GM21515 (cell line): ENCODE measurements around the gene ABCC1.
"Not testable (repeated sequence)": the region's sequence is repeated elsewhere in the genome, so short reads cannot be mapped to it uniquely, and the experiment has no call there.

ENCODE experiments used
- ATAC-seq: cut with Tn5 transposase; IDR thresholded peaks from one replicate; pipeline ENCODE4 v1.9.1; 2021; ENCODE audit not compliant: unreplicated experiment

Gene ABCC1

DNA sequence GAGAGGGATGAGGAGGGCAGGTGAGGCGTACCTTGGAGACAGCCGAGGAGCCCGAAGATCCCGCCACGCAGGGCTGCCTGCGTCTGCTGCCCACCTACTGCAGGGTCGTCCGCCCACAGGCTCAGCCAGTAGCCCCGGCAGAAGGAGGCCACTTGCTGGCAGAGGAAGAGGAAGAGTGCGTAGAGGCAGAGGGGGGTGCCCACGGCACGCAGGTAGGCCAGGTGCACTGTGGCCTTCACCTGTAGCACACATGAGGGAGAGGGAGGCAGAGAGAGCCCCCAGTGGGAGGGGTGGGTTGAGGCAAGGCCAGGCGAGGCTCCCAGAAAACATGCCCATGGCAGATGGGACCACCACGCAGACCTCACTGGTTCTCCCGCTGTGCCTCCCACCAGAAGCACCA lies 220.2 kb downstream of the ABCC1 start:
- ATAC-seq, result no peak

- no peak for ATAC-seq
These were observed 222.0 kb downstream of the ABCC1 start for GRCh38 chr16:16171332-16171919.

- ATAC-seq, result no peak
These were observed 223.6 kb downstream of the ABCC1 start for GRCh38 chr16:16172991-16173390.

DNA sequence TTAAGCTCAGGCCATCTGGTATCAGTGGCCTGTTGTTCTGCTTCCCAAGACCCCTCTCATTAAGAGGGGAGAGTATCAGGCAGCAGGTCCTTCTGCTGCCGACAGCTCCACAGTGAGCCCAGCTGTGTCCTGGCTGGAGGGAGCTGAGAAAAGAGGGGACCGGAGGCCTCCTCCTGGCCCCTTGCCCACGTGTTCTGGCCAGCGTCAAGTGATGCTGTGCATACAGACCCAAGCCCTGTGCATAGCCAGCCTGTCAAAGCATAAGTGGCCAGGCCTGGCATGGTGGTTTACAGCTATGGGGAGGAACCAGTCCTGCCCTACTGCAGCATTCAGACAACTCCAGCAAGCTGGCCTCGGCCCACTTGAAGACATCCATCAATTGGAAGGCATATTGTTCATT lies 225.9 kb downstream of the ABCC1 start:
- ATAC-seq, result no peak

GRCh38 chr16:16176328-16176727 lies 226.9 kb downstream of the ABCC1 start:
- no peak for ATAC-seq

GRCh38 chr16:16178455-16179162 lies 229.2 kb downstream of the ABCC1 start:
- ATAC-seq, result no peak

GRCh38 chr16:16181748-16182147 lies 232.3 kb downstream of the ABCC1 start:
- ATAC-seq, result not testable (repeated sequence)

DNA sequence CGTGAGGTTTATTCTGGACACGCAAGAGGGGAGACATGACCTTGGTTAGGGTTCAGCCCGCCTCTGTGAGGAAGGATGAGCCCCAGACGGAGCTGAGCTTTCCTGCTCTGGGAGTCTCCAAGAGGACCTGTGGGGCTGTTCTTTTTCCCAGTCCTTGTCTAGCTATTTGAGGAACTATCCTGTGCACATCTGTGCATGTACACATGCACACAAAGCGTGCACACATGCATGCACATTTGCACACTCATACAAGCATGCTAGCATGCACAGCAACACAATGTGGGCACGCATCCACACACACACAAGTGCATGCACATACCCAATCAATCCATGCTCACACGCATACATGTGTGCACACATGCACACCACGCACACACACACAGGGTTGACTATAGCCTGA lies 233.5 kb downstream of the ABCC1 start:
- ATAC-seq, result no peak

DNA sequence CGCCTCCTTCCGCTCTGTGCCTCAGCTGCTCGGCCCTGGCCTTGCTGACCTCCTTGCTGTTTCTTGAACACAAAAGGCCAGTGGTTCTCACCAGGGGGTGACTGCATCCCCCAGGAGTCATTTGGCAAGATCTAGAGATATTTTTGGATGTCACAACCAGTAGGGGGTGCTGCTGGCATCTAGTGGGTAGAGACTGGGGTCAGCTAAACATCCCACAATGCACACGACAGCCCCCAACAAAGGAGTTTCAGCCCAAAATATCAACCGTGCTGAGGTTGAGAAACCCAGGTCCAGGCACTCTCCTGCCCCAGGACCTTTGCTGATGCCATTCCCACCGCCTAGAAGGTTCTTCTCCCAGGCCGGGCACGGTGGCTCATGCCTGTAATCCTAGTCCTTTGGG lies 234.1 kb downstream of the ABCC1 start:
- ATAC-seq, result no peak

DNA sequence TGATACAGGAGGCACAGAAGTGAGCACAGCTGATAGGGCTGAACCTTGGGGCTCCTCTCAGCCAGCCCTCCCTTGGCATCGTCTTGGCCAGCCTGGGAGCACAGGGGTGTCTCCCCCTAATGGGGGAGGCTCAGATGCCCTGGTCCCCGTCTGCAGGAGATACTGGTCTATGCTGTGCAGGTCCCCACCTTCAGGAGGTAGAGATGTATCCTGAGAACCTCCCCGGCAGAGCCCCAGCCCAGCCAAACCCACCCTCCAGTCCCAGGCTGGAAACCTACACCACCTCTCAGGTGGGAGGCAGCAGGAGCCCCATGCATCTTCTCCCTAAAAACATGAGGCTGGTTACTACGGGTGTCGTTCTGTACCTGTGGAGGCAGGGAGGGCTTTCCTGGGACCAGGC lies 235.2 kb downstream of the ABCC1 start:
- ATAC-seq, result no peak

GRCh38 chr16:16185095-16185494 lies 235.7 kb downstream of the ABCC1 start:
- no peak for ATAC-seq

DNA sequence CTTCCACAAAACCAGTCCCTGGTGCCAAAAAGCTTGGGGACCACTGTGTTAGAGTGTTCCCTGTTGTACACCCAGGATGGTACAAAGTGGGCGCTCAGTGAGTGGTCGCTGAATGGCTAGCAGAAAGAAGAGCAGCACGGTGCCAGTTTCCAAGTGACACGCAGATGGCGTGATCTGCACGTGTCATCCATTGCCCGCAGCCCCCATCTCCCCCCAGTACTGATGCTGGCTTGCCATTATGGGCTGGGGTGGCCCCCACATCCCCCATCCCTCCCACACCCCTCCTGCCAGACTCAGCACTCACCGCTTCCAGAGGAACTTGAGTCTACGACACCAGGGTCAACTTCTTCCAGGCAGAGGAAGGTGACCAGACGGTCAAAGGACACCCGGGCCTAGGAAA lies 237.4 kb downstream of the ABCC1 start:
- ATAC-seq, result no peak

DNA sequence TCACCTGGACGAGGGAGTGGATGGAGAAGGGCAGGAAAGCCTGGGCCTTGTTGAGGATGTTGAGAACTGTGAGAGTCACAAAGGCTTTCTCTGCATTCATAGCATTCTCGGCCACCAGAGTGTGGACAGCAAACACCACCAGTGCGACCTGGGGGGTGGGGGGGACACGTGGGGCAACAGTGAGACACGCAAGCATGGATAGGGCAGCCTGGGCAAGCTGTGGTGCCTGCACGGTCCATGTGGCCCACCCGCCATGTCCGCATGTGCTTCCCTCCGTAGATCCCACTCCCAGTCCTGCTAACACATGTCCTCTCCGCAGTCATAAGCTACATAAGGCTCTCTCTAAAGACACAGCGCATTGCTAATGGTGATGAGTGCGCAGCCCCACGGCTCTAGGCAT lies 239.4 kb downstream of the ABCC1 start:
- ATAC-seq, result no peak

DNA sequence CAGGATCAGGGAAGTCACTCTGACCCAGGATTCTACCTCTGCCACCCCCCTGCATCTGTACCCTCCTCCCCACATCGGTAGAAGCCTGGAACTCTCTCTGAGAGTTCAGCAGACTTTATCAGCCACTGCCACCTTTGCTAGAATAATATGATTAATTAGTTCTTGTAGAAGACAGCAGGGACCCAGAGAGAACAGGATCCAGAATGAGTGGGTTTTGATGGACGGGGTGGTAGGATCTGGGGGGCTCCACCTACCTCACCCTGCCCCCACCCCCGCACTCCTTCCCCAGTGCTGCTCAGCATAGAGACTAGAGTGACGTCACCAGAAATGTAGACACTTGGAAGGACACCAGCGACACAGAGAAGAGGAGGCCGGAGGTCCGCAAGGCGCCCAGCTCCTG lies 240.4 kb downstream of the ABCC1 start:
- no peak for ATAC-seq

- no peak for ATAC-seq
These were observed 241.1 kb downstream of the ABCC1 start for GRCh38 chr16:16190546-16190945.

DNA sequence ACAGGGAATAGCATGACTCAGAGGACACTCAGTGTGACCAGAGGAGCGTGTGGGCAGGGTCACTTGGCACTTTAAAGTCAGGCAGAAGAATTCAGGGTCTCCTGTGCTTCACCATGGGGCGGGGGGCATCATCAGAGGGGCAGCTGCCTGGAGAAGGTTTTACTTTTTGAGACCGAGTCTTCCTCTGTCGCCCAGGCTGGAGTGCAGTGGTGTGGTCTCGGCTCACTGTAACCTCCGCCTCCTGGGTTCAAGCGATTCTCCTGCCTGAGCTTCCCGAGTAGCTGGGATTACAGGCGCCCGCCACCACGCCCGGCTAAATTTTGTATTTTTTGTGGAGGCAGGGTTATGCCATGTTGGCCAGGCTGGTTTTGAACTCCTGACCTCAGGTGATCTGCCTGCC lies 241.6 kb downstream of the ABCC1 start:
- not testable (repeated sequence) for ATAC-seq

DNA sequence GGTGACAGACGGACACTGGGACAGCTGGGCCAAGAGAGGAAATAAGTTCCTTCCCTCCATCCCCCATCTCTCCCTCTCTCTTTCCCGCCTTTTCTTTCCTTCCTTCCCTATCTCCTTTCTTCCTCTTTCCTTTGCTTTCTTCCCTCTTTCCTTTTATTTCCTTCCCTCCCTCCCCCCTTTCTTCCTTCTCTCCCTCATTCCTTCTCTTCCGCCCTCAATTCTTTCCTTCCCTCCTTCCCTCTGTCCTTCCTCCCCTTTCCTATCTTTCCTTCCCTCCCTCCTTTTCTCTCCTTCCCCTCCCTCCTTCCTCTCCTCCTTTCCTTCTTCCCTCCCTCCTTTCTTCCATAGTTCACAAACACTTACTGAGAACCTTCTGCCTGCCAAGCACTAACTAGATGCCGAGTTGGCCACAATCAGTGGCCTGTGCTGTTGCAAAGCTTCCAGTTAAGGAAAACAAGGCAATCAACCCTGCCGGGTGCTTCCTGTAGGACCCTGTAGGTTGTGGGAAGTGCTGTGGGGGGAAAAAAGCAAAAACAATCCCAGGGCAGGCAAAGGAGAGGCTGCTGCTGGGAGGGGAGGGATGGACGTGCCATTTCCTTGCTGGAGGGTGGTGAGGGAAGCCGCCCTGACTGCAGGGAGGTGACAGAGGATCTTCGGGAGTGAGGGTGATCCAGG lies 242.2 kb downstream of the ABCC1 start:
- ATAC-seq, result no peak
